ENCODE data around the gene DDB1. TPM values are rescaled to one million over a fixed set of nuclear protein-coding genes. Genes with fewer than 3 reads are reported as not detected.

The DDB1 gene
- total RNA-seq, 1 donor from 2014 or later = 268 TPM

Other genes with a start within 250 kb of the DDB1 start
- 368 and 385 TPM in 2 replicates for gene CD5, start 230.6 kb downstream of the DDB1 start, total RNA-seq
- gene VPS37C, start 171.7 kb downstream of the DDB1 start, total RNA-seq = 13.3 and 13.7 TPM in 2 replicates
- not detected in 2 replicates for gene PGA3, start 129.6 kb downstream of the DDB1 start, total RNA-seq
- not detected in 2 replicates for gene PGA4, start 110.8 kb downstream of the DDB1 start, total RNA-seq
- gene PGA5, start 91.9 kb downstream of the DDB1 start, total RNA-seq = not detected in 2 replicates
- gene VWCE, start 37.8 kb downstream of the DDB1 start, total RNA-seq = 10.6 and 12.4 TPM in 2 replicates
- 81.7 and 84.7 TPM in 2 replicates for gene TKFC, start 123 bp upstream of the DDB1 start, total RNA-seq
- 34.9 and 35.1 TPM in 2 replicates for gene CYB561A3, start 28.8 kb upstream of the DDB1 start, total RNA-seq
- 65.2 and 69.9 TPM in 2 replicates for gene TMEM138, start 29.3 kb upstream of the DDB1 start, total RNA-seq
- 17.0 and 18.3 TPM in 2 replicates for gene TMEM216, start 59.5 kb upstream of the DDB1 start, total RNA-seq
- 140 and 143 TPM in 2 replicates for gene CPSF7, start 96.9 kb upstream of the DDB1 start, total RNA-seq
- gene SDHAF2, start 97.0 kb upstream of the DDB1 start, total RNA-seq = 46.0 and 46.1 TPM in 2 replicates
- 0.14 TPM in 1 of 2 replicates, not detected in the other for gene LRRC10B, start 175.6 kb upstream of the DDB1 start, total RNA-seq
- 0.23 and 0.43 TPM in 2 replicates for gene SYT7, start 248.0 kb upstream of the DDB1 start, total RNA-seq

Measured in activated CD4-positive, alpha-beta T cell treated with anti-CD3 and anti-CD28 coated beads, Interleukin-2, amount 10 ng/mL, durations not matched to agents 24 days and 14 days (primary cell).